Liver (tissue), 9 donors: ENCODE measurements around the gene FBN1. TPM values are rescaled to one million over a fixed set of nuclear protein-coding genes. Genes with fewer than 3 reads are reported as not detected.

Experiments
- DNase-seq: peaks from one replicate; pipeline ENCODE4 v3.0.0-alpha.2; 2017; ENCODE audit warnings: low spot score
- H3K27ac ChIP-seq, 2 donors: one replicate each; pipeline ENCODE4 v1.7.0; 2013; ENCODE audit warnings: inconsistent platforms in 2 of 2, low read length in 2 of 2, control low read depth in 1 of 2, low read depth in 1 of 2, mild to moderate bottlenecking in 1 of 2
- H3K27me3 ChIP-seq, 4 donors: one replicate each; pipeline versions ENCODE4 v1.6.1 to v1.7.0; 2013; ENCODE audit warnings: low read length in 3 of 4, inconsistent platforms in 1 of 4, mild to moderate bottlenecking in 1 of 4, moderate library complexity in 1 of 4; ENCODE audit not compliant: control insufficient read depth in 4 of 4, insufficient read depth in 4 of 4
- H3K36me3 ChIP-seq, 4 donors: one replicate each; pipeline versions ENCODE4 v1.6.1 to v1.7.0; 2013; ENCODE audit warnings: low read length in 3 of 4, mild to moderate bottlenecking in 3 of 4, low read depth in 1 of 4, moderate library complexity in 1 of 4; ENCODE audit not compliant: control insufficient read depth in 4 of 4, insufficient read depth in 3 of 4
- H3K4me1 ChIP-seq, 4 donors: one replicate each; pipeline versions ENCODE4 v1.6.1 to v1.7.0; 2013; ENCODE audit warnings: low read length in 3 of 4, mild to moderate bottlenecking in 3 of 4, moderate library complexity in 1 of 4; ENCODE audit not compliant: control insufficient read depth in 4 of 4, insufficient read depth in 4 of 4
- H3K4me3 ChIP-seq, 3 donors: one replicate each; pipeline versions ENCODE4 v1.6.1 to v1.7.0; 2013; ENCODE audit warnings: low read length in 3 of 3, control low read depth in 1 of 3, low read depth in 1 of 3, mild to moderate bottlenecking in 1 of 3
- H3K9ac ChIP-seq, 2 donors: one replicate each; pipeline ENCODE4 v1.7.0; 2013; ENCODE audit warnings: low read length in 2 of 2, mild to moderate bottlenecking in 2 of 2, moderate library complexity in 2 of 2, control low read depth in 1 of 2, low read depth in 1 of 2
- H3K9me3 ChIP-seq, 4 donors: one replicate each; pipeline versions ENCODE4 v1.6.1 to v1.7.0; 2013; ENCODE audit warnings: low read length in 3 of 4; ENCODE audit not compliant: control insufficient read depth in 4 of 4
- EGR1 ChIP-seq, 2 donors: IDR thresholded peaks; 2 replicates each; pipeline ENCODE4 v1.6.1; 2016 to 2018; ENCODE audit warnings: antibody characterized with exemption in 2 of 2, low read depth in 2 of 2
- FOXA1 ChIP-seq: IDR thresholded peaks from 2 replicates; pipeline ENCODE4 v1.6.1; 2016; ENCODE audit warnings: antibody characterized with exemption
- GABPA ChIP-seq, 2 donors: IDR thresholded peaks in 1 of 2; conservative IDR thresholded peaks in 1 of 2; 2 replicates each; pipeline ENCODE4 v1.6.1; 2016; ENCODE audit warnings: antibody characterized with exemption in 2 of 2, mild to moderate bottlenecking in 1 of 2, moderate library complexity in 1 of 2
- HNF4A ChIP-seq, 2 donors: conservative IDR thresholded peaks; 2 replicates each; pipeline ENCODE4 v1.6.1; 2016; ENCODE audit warnings: antibody characterized with exemption in 2 of 2, mild to moderate bottlenecking in 2 of 2
- HNF4G ChIP-seq: IDR thresholded peaks from 2 replicates; pipeline ENCODE4 v1.6.1; 2016; ENCODE audit warnings: antibody characterized with exemption
- JUND ChIP-seq, 2 donors: IDR thresholded peaks; 2 replicates each; pipeline ENCODE4 v1.6.1; 2016; ENCODE audit warnings: antibody characterized with exemption in 2 of 2
- NR2F2 ChIP-seq: IDR thresholded peaks from 2 replicates; pipeline ENCODE4 v1.6.1; 2016; ENCODE audit warnings: antibody characterized with exemption
- RAD21 ChIP-seq, 2 donors: IDR thresholded peaks; 2 replicates each; pipeline ENCODE4 v1.6.1; 2016; ENCODE audit warnings: antibody characterized with exemption in 2 of 2, mild to moderate bottlenecking in 2 of 2
- RXRA ChIP-seq, 2 donors: IDR thresholded peaks; 2 replicates each; pipeline ENCODE4 v1.6.1; 2017 to 2018; ENCODE audit warnings: antibody characterized with exemption in 2 of 2, mild to moderate bottlenecking in 1 of 2
- SP1 ChIP-seq: IDR thresholded peaks from 2 replicates; pipeline ENCODE4 v1.6.1; 2018; ENCODE audit warnings: antibody characterized with exemption, mild to moderate bottlenecking
- YY1 ChIP-seq: IDR thresholded peaks from 2 replicates; pipeline ENCODE4 v1.6.1; 2016; ENCODE audit warnings: antibody characterized with exemption, mild to moderate bottlenecking
- WGBS: extraction: QIAGEN DNeasy Blood & Tissue Kit; methylation state at CpG from one replicate; pipeline ENCODE4 v1.1.7; 2013; 5-methylcytosine and 5-hydroxymethylcytosine counted together
- polyA plus RNA-seq, 2 donors: library from polyadenylated mRNA; stranded (reverse) in 1 of 2; unstranded in 1 of 2; fragments of 200-250 nt in 1 of 2; fragments of >200 nt in 1 of 2; fragmentation: Nextera tagmentation in 1 of 2; extraction: Ambion mirVana in 1 of 2; gene quantifications; one replicate each; pipeline versions ENCODE4 v1.2.1 to v1.2.3, GENCODE V29; 2013 to 2015
- total RNA-seq, 2 donors: library from RNA; depleted of rRNA; stranded (reverse); fragments of >200 nt; gene quantifications; one replicate each; pipeline ENCODE4 v1.2.3, GENCODE V29; 2014
- TF ChIP-seq, protein P1 (sequence below): IDR thresholded peaks from 2 replicates; pipeline ENCODE4 v1.6.1; 2016; ENCODE audit warnings: antibody characterized with exemption, mild to moderate bottlenecking
- TF ChIP-seq, protein P2 (sequence below): fragments of 150-350 bp; IDR thresholded peaks from 2 replicates; pipeline ENCODE4 v1.5.1; 2017; ENCODE audit warnings: improper control_type of control experiment, low read depth, low read length; ENCODE audit not compliant: missing input control
- TF ChIP-seq, protein P3 (sequence below): IDR thresholded peaks from 2 replicates; pipeline ENCODE4 v1.6.1; 2016; ENCODE audit warnings: antibody characterized with exemption
- donor health status: healthy.
- donor health status: healthy.
- donor health status: healthy.
- donor health status: healthy.
- donor health status: healthy.

The FBN1 gene
- total and polyA plus RNA-seq, 4 donors = 1.3 to 20.1 (median 12.4) TPM

- no peak overlapping the region for H3K27ac ChIP-seq
- H3K4me1 ChIP-seq = no peaks in the 10 kb centered on the region
- no peak for TF ChIP-seq RAD21 (IDR thresholded peaks at IDR 0.05)
- no peak for TF ChIP-seq NR2F2
- TF ChIP-seq HNF4A (conservative IDR thresholded peaks at IDR 0.05) = no peak
- TF ChIP-seq, protein P1, sequence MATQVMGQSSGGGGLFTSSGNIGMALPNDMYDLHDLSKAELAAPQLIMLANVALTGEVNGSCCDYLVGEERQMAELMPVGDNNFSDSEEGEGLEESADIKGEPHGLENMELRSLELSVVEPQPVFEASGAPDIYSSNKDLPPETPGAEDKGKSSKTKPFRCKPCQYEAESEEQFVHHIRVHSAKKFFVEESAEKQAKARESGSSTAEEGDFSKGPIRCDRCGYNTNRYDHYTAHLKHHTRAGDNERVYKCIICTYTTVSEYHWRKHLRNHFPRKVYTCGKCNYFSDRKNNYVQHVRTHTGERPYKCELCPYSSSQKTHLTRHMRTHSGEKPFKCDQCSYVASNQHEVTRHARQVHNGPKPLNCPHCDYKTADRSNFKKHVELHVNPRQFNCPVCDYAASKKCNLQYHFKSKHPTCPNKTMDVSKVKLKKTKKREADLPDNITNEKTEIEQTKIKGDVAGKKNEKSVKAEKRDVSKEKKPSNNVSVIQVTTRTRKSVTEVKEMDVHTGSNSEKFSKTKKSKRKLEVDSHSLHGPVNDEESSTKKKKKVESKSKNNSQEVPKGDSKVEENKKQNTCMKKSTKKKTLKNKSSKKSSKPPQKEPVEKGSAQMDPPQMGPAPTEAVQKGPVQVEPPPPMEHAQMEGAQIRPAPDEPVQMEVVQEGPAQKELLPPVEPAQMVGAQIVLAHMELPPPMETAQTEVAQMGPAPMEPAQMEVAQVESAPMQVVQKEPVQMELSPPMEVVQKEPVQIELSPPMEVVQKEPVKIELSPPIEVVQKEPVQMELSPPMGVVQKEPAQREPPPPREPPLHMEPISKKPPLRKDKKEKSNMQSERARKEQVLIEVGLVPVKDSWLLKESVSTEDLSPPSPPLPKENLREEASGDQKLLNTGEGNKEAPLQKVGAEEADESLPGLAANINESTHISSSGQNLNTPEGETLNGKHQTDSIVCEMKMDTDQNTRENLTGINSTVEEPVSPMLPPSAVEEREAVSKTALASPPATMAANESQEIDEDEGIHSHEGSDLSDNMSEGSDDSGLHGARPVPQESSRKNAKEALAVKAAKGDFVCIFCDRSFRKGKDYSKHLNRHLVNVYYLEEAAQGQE = no peak
- TF ChIP-seq FOXA1 = no peak
- TF ChIP-seq YY1 = no peak
- TF ChIP-seq GABPA (IDR thresholded peaks at IDR 0.05 in 1 of 2, conservative IDR thresholded peaks at IDR 0.05 in 1 of 2) = no peak
- no peak for TF ChIP-seq HNF4G
- TF ChIP-seq RXRA (IDR thresholded peaks at IDR 0.05) = no peak
- TF ChIP-seq JUND (IDR thresholded peaks at IDR 0.05) = no peak
- TF ChIP-seq, protein P2, sequence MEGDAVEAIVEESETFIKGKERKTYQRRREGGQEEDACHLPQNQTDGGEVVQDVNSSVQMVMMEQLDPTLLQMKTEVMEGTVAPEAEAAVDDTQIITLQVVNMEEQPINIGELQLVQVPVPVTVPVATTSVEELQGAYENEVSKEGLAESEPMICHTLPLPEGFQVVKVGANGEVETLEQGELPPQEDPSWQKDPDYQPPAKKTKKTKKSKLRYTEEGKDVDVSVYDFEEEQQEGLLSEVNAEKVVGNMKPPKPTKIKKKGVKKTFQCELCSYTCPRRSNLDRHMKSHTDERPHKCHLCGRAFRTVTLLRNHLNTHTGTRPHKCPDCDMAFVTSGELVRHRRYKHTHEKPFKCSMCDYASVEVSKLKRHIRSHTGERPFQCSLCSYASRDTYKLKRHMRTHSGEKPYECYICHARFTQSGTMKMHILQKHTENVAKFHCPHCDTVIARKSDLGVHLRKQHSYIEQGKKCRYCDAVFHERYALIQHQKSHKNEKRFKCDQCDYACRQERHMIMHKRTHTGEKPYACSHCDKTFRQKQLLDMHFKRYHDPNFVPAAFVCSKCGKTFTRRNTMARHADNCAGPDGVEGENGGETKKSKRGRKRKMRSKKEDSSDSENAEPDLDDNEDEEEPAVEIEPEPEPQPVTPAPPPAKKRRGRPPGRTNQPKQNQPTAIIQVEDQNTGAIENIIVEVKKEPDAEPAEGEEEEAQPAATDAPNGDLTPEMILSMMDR = no peak
- TF ChIP-seq, protein P3, sequence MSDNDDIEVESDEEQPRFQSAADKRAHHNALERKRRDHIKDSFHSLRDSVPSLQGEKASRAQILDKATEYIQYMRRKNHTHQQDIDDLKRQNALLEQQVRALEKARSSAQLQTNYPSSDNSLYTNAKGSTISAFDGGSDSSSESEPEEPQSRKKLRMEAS = no peak
- TF ChIP-seq EGR1 (IDR thresholded peaks at IDR 0.05; ENCODE audit: low read depth in 2 of 2) = no peak
- no peak for DNase-seq
- H3K9ac ChIP-seq = no peak overlapping the region
- no peaks in the 10 kb centered on the region for H3K9me3 ChIP-seq
- no peaks in the 10 kb centered on the region for H3K36me3 ChIP-seq
- H3K27me3 ChIP-seq = no peaks in the 10 kb centered on the region
- 81% methylated on average over 1 of the region's 1 CpG for WGBS
- no peak overlapping the region for H3K4me3 ChIP-seq
These were observed 15.3 kb downstream of the FBN1 start for GRCh38 chr15:48630245-48630644.

DNA sequence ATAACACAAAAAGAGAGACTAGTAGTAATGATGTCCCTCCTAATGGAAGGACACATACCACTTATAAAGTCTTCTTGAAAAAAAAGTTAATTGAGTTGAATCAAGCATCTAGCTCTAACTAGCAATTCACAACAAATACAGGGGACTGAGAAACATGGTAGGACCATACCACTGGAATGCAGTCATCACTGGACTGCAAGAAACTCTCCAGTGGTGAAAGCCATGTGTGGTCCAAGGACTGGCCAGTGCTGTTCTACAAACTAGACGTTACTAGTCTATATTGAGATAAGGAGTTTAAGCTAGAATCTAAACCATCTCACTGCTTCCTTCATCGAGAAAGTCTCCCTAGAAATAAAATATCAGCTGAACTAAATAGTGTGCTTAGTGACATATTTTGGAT is 16.7 kb downstream of the FBN1 start:
- Histone ChIP-seq H3K4me1 (no peaks in the 10 kb centered on the region), H3K27ac (no peak overlapping the region), H3K27me3 (no peaks in the 10 kb centered on the region), H3K9ac (no peak overlapping the region), H3K4me3 (no peak overlapping the region), H3K36me3 (no peaks in the 10 kb centered on the region), H3K9me3 (no peaks in the 10 kb centered on the region)
- DNase-seq = no peak
- TF ChIP-seq, protein P1 = no peak
- TF ChIP-seq RXRA (IDR thresholded peaks at IDR 0.05) = no peak
- TF ChIP-seq SP1 = no peak
- TF ChIP-seq, protein P3 = no peak
- WGBS = 78% methylated on average over 2 of the region's 2 CpGs
